ENCODE results near the gene ALDH2.

ALDH2 gene

GRCh38 chr12:111840807-111841206 lies 74.1 kb downstream of the ALDH2 start:
- DNase-seq (ENCODE audit: low read depth): no peak
- TF ChIP-seq CTCF (conservative IDR thresholded peaks at IDR 0.05; ENCODE audit: low read depth, low read length): no peak
- peak overlapping the region; percentile 85 for H3K4me3 ChIP-seq (ENCODE audit: low read depth, low read length)

DNA sequence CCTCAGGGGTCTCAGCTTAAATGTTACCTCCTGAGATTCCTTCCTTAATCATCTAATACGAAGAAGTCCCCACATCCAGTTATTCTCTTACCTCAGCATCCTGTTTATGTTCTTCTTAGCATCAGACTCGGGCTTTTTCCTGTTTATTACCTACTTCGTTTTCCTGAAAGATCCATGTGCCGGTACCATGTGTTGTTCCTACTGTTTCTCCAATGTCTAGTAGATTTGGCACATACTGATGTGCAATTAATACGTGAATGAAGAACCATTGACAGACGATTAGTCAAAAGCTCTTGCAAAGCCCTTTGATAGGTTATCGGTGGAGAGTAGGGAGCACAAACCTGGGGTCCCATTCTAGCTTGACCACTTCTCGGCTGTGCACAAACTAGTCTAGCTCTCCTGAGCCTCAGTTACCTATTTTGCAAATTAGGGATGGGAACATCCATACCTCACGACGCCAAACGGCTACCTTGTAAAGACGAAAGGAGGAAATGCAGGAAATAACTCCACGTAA lies 74.6 kb downstream of the ALDH2 start:
- peak; percentile 17 for DNase-seq (ENCODE audit: low read depth)

DNA sequence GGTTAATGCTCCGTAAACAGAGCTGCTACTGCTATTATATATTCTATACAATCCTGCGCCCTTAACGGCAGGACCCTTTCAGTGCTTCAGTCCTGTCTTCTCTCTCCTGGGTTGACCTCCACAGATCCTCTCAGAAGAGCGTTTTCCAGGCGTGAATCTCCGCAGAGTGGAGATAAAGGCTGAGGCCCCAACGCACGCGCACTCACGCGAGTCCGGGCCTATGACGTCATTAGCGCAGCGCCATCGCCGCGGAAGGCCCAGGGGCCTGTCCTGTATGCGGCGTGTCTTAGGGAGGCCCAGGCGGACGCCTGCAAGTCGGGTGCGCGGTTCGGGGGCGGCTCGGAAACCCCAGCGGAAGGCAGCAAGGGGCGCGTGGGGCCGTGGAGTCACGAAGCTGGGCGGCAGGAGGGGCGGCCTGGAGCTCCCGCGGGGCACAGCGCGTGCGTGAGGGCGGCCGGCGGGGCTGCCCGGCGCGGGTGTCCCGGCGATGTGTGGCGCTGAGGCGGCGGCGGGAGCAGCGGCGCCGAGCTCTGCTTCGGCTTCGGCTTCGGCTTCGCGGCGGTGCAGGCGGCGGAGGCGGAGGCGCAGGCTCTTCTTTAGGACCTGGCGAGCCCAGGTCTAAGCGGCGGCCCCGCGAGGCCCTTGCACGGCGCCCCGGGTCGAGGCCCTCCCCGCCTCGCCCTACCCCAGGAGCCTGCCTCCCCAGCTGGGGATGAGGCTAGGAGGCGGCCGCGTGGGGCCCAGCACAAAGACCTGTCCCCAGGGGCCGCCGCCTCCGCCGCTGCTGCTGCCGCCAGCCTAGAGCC lies 75.2 kb downstream of the ALDH2 start, which contains the start of gene MAPKAPK5:
TSS of gene MAPKAPK5 (plus strand) at position 479 of the 806 bp plus-strand sequence. CDS start 506 bp downstream, outside the sequence.
- peak; percentile 95 for DNase-seq (ENCODE audit: low read depth)
- peak within 1 kb of the TSS; percentile 85 for H3K4me3 ChIP-seq (ENCODE audit: low read depth, low read length)
- no peak for TF ChIP-seq CTCF (conservative IDR thresholded peaks at IDR 0.05; ENCODE audit: low read depth, low read length)

More for the DNA sequence above, 74.6 kb downstream of the ALDH2 start:
- peak overlapping the region; percentile 85 for H3K4me3 ChIP-seq (ENCODE audit: low read depth, low read length)
- no peak for TF ChIP-seq CTCF (conservative IDR thresholded peaks at IDR 0.05; ENCODE audit: low read depth, low read length)

GRCh38 chr12:111842556-111843396 lies 76.0 kb downstream of the ALDH2 start:
- no peak for TF ChIP-seq CTCF (conservative IDR thresholded peaks at IDR 0.05; ENCODE audit: low read depth, low read length)
- peak overlapping the region; percentile 85 for H3K4me3 ChIP-seq (ENCODE audit: low read depth, low read length)
- DNase-seq (ENCODE audit: low read depth): peak; percentile 24

DNA sequence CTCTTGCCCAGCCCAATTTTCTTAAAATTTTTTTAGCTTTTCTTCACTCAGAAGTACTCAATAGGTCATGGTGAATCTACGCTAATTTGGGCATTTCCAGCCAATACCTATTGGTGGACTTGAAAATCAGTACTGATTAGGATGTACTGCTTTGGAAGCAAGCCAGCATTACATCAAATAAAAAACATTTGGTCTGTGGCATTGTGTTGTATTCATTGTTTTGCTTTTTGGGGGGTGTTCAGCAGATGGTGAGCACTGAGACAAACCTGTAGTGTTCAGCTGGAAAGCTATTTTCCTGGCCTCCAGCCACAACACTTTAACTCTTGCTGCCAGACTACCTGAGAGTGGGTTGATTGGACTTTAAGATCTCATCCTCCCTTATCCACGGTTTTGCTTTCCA lies 79.3 kb downstream of the ALDH2 start:
- TF ChIP-seq CTCF (conservative IDR thresholded peaks at IDR 0.05; ENCODE audit: low read depth, low read length): no peak
- no peak for DNase-seq (ENCODE audit: low read depth)
- no peak overlapping the region for H3K4me3 ChIP-seq (ENCODE audit: low read depth, low read length)

DNA sequence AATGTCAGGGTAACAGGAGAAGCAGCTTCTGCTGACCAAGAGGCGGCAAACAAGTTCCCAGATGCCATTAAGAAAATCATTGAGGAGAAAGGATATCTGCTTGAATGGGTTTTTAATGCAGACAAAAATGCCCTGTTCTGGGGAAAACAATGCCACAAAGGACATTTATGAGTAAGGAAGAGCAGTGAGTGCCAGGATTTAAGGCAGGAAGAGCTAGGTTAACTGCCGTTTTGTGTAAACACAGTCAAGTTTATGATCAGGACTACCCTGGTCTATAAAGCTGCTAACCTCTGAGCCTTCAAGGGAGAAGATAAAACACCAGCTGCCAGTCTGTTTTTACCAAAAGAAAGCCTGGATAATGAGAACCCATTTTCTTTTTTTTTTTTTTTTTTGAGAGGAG lies 83.8 kb downstream of the ALDH2 start:
- H3K4me3 ChIP-seq (ENCODE audit: low read depth, low read length): no peak overlapping the region
- TF ChIP-seq CTCF (conservative IDR thresholded peaks at IDR 0.05; ENCODE audit: low read depth, low read length): no peak
- no peak for DNase-seq (ENCODE audit: low read depth)

Measured in choroid plexus epithelial cell (primary cell).